DMS 273 treated with DMSO at 0.1 percent for 48 hours (cell line): ENCODE measurements around the gene ILRUN.
"Not testable (repeated sequence)": the region's sequence is repeated elsewhere in the genome, so short reads cannot be mapped to it uniquely, and the experiment has no call there.

ENCODE experiments used
- DNase-seq: peaks from one replicate; lab custom pipeline; 2025; lab: John Stamatoyannopoulos, UW

Gene ILRUN

GRCh38 chr6:34697544-34697836 lies 923 bp upstream of the ILRUN start:
- no peak for DNase-seq

GRCh38 chr6:34696189-34696738 lies 303 bp downstream of the ILRUN start:
- no peak for DNase-seq

GRCh38 chr6:34695729-34696188 lies 808 bp downstream of the ILRUN start:
- no peak for DNase-seq

GRCh38 chr6:34692280-34692679 lies 4.3 kb downstream of the ILRUN start:
- DNase-seq = no peak

- DNase-seq = no peak
Measured at GRCh38 chr6:34689742-34690141, 6.8 kb downstream of the ILRUN start.

- no peak for DNase-seq
Measured at GRCh38 chr6:34688956-34689355, 7.6 kb downstream of the ILRUN start.

- no peak for DNase-seq
Measured at GRCh38 chr6:34684919-34685318, 11.6 kb downstream of the ILRUN start.

GRCh38 chr6:34684364-34684763 lies 12.2 kb downstream of the ILRUN start:
- DNase-seq = no peak

- DNase-seq = no peak
Measured at GRCh38 chr6:34680802-34681515, 15.6 kb downstream of the ILRUN start.

- not testable (repeated sequence) for DNase-seq
Measured at GRCh38 chr6:34680313-34680712, 16.3 kb downstream of the ILRUN start.

- no peak for DNase-seq
Measured at GRCh38 chr6:34679552-34680253, 16.9 kb downstream of the ILRUN start.

- no peak for DNase-seq
Measured at GRCh38 chr6:34676140-34676539, 20.4 kb downstream of the ILRUN start.

- DNase-seq = not testable (repeated sequence)
Measured at GRCh38 chr6:34674930-34675329, 21.6 kb downstream of the ILRUN start.

GRCh38 chr6:34674268-34674639 lies 22.3 kb downstream of the ILRUN start:
- no peak for DNase-seq

GRCh38 chr6:34673064-34673463 lies 23.5 kb downstream of the ILRUN start:
- no peak for DNase-seq

- no peak for DNase-seq
Measured at GRCh38 chr6:34672657-34673043, 23.9 kb downstream of the ILRUN start.

GRCh38 chr6:34671801-34672656 lies 24.5 kb downstream of the ILRUN start:
- DNase-seq = no peak

- no peak for DNase-seq
Measured at GRCh38 chr6:34671367-34671766, 25.2 kb downstream of the ILRUN start.

- DNase-seq = not testable (repeated sequence)
Measured at GRCh38 chr6:34668799-34669198, 27.8 kb downstream of the ILRUN start.

GRCh38 chr6:34667481-34668238 lies 28.9 kb downstream of the ILRUN start:
- no peak for DNase-seq

- DNase-seq = no peak
Measured at GRCh38 chr6:34665019-34665418, 31.5 kb downstream of the ILRUN start.
